GDM1 (cell line): ENCODE data around the gene DLX1.
"Not testable (repeated sequence)": the region's sequence is repeated elsewhere in the genome, so short reads cannot be mapped to it uniquely, and the experiment has no call there.

ENCODE experiments used
- DNase-seq: peaks from one replicate; lab custom pipeline; 2025; lab: John Stamatoyannopoulos, UW

DLX1 gene

GRCh38 chr2:172085460-172086159 lies at the start of gene DLX1:
DLX1 (plus strand) TSS chr2:172085507; CDS start chr2:172085678, 171 bp downstream.
- no peak for DNase-seq

DNA sequence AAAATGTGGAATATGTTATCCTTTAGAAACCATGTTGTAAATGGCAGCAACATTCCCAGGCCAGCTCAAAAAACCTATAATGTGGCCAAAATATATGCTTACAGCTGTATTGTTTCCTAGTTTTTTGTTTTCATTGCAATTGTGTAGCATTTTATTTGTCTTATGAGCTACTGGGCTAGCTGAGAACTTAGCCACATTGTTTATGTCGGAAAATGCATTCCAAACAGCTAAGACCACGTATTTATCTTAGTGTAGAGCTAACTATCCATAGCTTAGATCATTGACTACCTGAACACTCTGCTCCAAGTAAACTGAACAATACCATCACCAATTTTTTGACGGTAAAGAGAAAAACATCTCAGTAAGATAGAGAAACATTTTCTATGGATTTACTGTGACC lies 47.2 kb upstream of the DLX1 start:
- DNase-seq = no peak

GRCh38 chr2:172038604-172039003 lies 46.7 kb upstream of the DLX1 start:
- no peak for DNase-seq

DNA sequence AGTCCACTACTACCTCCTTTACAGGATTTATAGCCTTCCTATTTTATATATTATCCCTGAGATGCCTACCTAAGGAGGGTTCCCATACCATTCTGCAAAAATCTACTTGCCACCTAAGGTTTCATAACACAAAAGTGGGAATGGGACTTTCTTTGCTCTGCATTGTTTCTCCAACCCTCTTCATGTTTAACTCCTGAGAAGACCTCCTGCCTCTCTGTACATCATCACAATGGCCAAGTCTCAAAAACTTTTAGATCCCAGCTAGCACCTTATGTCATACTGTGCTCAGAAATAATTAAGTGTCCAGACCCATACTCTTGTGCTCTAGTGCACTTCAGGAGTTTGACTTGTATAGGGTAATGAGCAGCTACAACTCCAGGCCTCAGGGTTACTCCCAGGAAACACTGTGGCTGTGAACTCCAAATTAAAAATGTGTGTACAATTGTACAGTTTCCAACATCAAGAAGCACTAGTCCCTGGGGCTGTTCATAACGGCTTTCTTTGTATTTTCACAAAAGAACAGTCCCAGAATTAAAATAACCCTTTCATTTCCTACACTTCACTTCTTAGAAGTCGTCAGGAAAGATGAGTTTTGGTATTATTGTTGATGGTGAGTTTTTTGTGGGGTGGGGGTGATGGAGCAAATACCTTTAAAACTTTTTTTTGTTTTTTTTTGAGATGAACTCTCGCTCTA lies 46.1 kb upstream of the DLX1 start:
- DNase-seq = no peak

DNA sequence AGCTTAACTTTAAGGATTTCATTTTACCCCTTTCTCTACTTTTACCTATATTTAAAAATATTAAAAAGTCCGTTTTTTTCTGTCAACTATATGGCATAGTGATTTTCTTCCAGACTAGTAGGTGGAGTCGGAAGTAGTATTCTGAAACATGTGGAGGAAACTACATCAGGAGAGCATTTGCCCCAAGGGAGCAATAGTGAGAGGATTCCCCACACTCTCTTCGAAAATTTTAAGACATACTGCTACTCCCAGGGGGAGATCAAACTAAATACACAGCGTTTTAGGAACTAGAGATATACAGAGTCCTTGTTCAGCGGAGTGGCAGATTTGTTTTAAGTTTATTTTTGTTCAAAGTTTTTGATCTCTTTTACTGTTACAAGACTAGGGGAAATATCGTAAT lies 45.0 kb upstream of the DLX1 start:
- no peak for DNase-seq

DNA sequence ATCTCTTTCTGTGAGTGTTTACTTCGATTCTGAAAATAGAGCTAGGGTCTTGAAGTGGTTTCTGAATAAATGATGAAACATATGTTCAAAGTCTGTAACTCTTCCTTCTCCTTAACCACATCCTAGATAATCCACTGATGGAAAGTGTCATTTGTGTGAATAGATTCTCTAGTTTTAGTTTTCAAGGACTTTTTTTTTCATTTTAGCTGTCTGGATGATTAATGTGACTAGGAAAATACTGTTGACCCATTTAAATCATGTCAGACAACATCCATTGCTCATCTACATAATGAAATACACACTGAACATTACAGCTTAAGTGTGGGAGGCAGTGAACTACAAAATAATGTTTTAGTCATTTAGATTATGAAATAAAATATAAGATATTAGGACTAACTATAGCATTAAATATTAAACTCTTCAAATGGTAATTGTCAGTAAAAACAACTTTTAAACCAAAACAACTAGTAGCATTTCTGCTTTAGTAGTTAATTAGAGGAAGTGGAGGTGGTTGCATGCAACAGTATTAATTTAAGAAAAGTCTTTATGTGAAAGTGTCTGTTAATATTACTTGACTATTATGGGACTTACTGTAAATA lies 39.1 kb upstream of the DLX1 start:
- no peak for DNase-seq

GRCh38 chr2:172046866-172047565 lies 38.3 kb upstream of the DLX1 start:
- DNase-seq = no peak

- DNase-seq = no peak
Measured at GRCh38 chr2:172047566-172048507, 37.5 kb upstream of the DLX1 start.

DNA sequence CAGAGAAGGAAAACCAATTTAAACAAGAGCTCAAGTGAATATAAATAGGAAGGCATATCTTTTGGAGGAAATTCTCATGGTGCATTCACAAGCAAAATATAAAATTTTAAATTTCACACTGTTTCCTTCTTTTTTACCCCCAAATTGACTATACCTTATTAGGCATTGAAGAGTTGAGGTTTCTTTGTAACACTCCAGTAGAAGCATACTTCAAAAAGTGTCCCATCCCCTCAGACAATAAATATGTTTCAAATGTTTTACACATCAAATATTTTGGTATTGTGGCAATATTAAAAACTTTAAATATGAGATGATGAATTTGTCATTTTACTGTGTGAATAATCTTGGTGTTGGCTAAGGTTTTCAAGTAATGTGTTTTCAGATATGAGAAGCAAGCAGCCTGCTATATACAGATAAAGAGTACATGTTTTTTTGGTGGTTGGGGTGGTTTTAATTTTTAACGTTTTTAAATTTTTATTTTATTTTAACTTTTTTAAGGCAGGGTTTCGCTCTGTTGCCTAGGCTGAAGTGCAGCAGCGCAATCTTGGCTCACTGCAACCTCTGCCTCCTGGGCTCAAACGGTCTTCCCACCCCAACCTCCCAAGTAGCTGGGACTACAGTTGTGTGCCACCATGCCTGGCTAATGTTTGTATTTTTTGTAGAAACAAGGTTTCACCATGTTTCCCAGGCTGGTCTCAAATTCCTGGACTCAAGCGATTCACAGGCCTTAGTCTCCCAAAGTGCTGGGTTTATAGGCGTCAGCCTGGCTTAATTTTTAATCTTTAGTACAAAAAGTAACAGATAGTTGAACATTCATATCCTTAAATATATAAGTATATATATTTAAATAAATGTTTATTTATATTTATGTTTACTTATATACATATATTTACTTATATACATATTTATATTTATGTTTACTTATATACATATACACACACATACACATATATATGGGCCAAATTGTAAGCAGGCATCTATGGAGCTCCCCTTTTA lies 36.5 kb upstream of the DLX1 start:
- no peak for DNase-seq

- no peak for DNase-seq
Measured at GRCh38 chr2:172049567-172050120, 35.7 kb upstream of the DLX1 start.

- no peak for DNase-seq
Measured at GRCh38 chr2:172050479-172051125, 34.7 kb upstream of the DLX1 start.

DNA sequence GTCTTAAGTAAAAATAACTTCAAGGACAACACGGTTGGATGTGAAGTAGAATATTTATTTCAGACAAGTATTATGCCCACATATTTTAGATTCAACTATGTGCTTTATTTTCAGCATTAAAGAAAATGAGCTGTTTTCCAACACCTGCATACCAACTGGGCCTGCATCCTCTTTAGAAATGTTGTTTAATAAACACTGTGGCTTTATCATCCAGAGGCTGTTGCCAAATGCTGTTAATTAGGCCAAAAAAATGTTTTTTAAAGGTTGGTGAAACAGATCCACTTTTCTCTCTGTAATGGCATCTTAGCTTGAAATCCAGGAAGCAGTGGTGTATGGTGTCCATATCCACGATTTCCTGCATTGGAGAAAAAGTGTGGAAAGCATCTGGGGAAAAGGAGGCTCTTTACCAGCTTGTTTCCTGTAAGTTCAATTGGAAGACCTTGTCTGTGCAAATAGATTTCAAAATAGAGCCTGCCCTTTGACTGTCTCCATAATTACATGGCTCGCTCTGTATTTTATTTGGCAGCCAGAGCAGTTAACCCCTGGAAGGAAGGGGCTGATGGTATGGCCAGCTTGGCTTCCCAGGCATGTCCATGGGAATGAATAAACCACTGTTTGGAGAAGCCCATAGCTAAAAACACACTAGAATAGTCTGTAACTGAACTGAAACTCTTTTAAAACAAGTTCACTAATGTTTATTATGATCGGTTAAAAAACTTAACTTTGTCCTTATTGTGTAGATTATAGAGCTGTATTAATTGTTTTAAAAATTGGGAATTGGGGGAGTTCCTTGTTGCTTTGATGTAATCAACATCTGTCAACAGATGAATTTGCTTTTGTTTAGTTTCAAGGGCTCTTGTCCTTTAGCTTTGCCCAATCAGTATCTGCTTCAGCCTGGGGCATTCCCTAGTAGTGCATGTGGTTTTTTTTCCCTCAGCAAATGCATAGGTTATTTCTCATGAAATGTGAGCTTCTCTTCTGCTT lies 33.0 kb upstream of the DLX1 start:
- DNase-seq = no peak

DNA sequence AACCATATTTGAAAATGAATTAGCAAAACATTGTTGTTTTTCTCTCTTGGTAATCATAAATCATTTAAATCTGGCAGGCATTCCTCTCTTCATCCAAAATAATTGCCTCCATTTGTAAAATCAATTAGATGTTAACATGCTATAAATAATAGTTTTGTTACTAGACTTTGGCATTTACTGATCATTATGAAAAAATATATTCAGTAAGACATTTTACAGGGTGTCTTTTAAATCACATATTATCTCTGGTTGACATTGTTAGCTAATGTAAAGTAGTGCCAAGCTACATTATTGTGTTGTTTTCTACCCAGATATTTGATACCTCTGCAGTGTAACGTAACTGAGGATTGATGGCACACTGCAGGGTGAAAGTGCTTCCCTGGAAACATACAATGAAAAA lies 31.8 kb upstream of the DLX1 start:
- DNase-seq = no peak

DNA sequence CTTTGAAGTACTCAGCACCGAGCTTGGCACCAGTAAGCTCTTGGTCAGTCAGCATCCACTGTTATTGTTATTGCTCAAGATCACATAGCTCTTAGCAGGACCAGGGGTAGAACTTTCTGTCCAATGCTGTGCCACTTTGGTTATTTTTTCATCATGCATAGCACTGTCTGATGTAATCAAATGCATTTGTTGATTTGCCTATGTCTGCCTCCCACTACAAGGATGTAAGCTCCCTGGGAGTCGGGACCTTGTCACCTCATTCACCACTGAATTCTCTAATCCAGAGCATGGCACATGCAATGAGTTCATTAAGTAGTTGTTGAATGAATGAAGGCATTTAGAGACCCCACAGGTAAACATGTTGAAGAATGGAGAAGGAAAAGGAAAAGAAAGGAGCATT lies 29.0 kb upstream of the DLX1 start:
- DNase-seq = no peak

DNA sequence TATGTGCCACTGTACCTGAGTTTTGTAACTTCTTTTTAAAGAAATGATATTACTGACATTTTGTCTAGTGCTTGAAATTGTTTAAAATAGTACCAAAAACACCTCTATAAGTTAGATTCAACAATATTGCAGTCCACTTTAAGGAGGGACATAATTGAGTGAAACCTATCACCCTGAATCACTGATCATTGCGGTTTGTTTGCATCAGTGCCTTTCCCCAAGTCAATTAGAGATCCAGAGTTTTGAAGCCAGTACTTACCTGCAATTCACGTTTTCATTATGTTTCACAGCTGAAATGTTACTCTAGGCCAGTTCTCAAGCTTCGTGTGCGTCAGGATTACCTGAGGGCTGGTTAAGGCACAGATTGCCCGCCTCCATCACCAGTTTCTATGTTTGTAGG lies 26.6 kb upstream of the DLX1 start:
- no peak for DNase-seq

GRCh38 chr2:172060118-172060517 lies 25.2 kb upstream of the DLX1 start:
- DNase-seq = not testable (repeated sequence)

- no peak for DNase-seq
Measured at GRCh38 chr2:172062402-172063004, 22.8 kb upstream of the DLX1 start.

GRCh38 chr2:172063446-172063845 lies 21.9 kb upstream of the DLX1 start:
- no peak for DNase-seq
